Large intestine (tissue), 3 donors: ENCODE results near the gene MAST4. TPM values are rescaled to one million over a fixed set of nuclear protein-coding genes. Genes with fewer than 3 reads are reported as not detected.

ENCODE experiments used
- DNase-seq, 2 donors: peaks; one replicate each; pipeline versions ENCODE4 v3.0.0 to v3.0.0-alpha.2; 2013
- H3K27ac ChIP-seq: one replicate; pipeline ENCODE4 v1.5.1; 2013; ENCODE audit warnings: low read length
- H3K27me3 ChIP-seq: 2 replicates; pipeline ENCODE4 v1.6.1; 2013; ENCODE audit warnings: low read length; ENCODE audit not compliant: control insufficient read depth, insufficient read depth
- H3K36me3 ChIP-seq: 2 replicates; pipeline ENCODE4 v1.6.1; 2013; ENCODE audit warnings: low read length; ENCODE audit not compliant: control insufficient read depth, insufficient read depth
- H3K4me1 ChIP-seq: one replicate; pipeline ENCODE4 v1.6.1; 2013; ENCODE audit warnings: low read length; ENCODE audit not compliant: control insufficient read depth, insufficient read depth
- H3K4me3 ChIP-seq: one replicate; pipeline ENCODE4 v1.5.1; 2013; ENCODE audit warnings: low read length
- H3K9me3 ChIP-seq: one replicate; pipeline ENCODE4 v1.6.1; 2013; ENCODE audit warnings: mild to moderate bottlenecking, low read depth, low read length, moderate library complexity; ENCODE audit not compliant: control insufficient read depth
- WGBS: methylation state at CpG from one replicate; pipeline ENCODE4 v1.1.5; 2013; ENCODE audit warnings: low lambda C conversion rate; ENCODE audit not compliant: insufficient coverage; 5-methylcytosine and 5-hydroxymethylcytosine counted together
- polyA plus RNA-seq: library from polyadenylated mRNA; unstranded; fragments of 120-200 nt; gene quantifications from one replicate; pipeline ENCODE4 v1.2.1, GENCODE V29; 2013

MAST4 gene
- polyA plus RNA-seq, 1 donor = 14.8 TPM

GRCh38 chr5:67021031-67021430 lies 424.8 kb downstream of the MAST4 start:
- peaks cover 8% of the 10 kb centered on the region for H3K4me1 ChIP-seq
- no CpG with 5 or more reads among the region's 1 CpG for WGBS
- H3K27me3 ChIP-seq = no peaks in the 10 kb centered on the region
- H3K4me3 ChIP-seq = no peak overlapping the region
- no peaks in the 10 kb centered on the region for H3K9me3 ChIP-seq
- H3K36me3 ChIP-seq = no peaks in the 10 kb centered on the region
- no peak for DNase-seq
- H3K27ac ChIP-seq = no peak overlapping the region

GRCh38 chr5:67021521-67021920 lies 425.3 kb downstream of the MAST4 start:
- no peaks in the 10 kb centered on the region for H3K27me3 ChIP-seq
- H3K27ac ChIP-seq = no peak overlapping the region

GRCh38 chr5:67021962-67022361 lies 425.8 kb downstream of the MAST4 start:
- Histone ChIP-seq H3K27ac (no peak overlapping the region), H3K36me3 (no peaks in the 10 kb centered on the region), H3K4me1 (peaks cover 11% of the 10 kb centered on the region), H3K9me3 (no peaks in the 10 kb centered on the region), H3K4me3 (no peak overlapping the region), H3K27me3 (no peaks in the 10 kb centered on the region)
- no CpG with 5 or more reads among the region's 3 CpGs for WGBS
- no peak for DNase-seq

More at GRCh38 chr5:67021521-67021920, 425.3 kb downstream of the MAST4 start:
- no peak for DNase-seq
- Histone ChIP-seq H3K36me3 (no peaks in the 10 kb centered on the region), H3K9me3 (no peaks in the 10 kb centered on the region), H3K4me1 (peaks cover 11% of the 10 kb centered on the region), H3K4me3 (no peak overlapping the region)

- H3K4me1 ChIP-seq = peaks cover 22% of the 10 kb centered on the region
- H3K27ac ChIP-seq = peak overlapping the region; percentile 60
- peak in 1 of 2 donors; percentile 61 for DNase-seq
- no peaks in the 10 kb centered on the region for H3K9me3 ChIP-seq
- WGBS = no CpG with 5 or more reads among the region's 2 CpGs
- no peaks in the 10 kb centered on the region for H3K27me3 ChIP-seq
- no peak overlapping the region for H3K4me3 ChIP-seq
- H3K36me3 ChIP-seq = no peaks in the 10 kb centered on the region
Observed at GRCh38 chr5:67025457-67025856, 429.3 kb downstream of the MAST4 start.

GRCh38 chr5:67026278-67026677 lies 430.1 kb downstream of the MAST4 start:
- no CpG with 5 or more reads among the region's 1 CpG for WGBS
- H3K4me1 ChIP-seq = peaks cover 22% of the 10 kb centered on the region
- no peak overlapping the region for H3K4me3 ChIP-seq
- no peaks in the 10 kb centered on the region for H3K9me3 ChIP-seq
- peak overlapping the region; percentile 60 for H3K27ac ChIP-seq
- no peaks in the 10 kb centered on the region for H3K27me3 ChIP-seq
- no peaks in the 10 kb centered on the region for H3K36me3 ChIP-seq
- DNase-seq = no peak

GRCh38 chr5:67027171-67027570 lies 431.0 kb downstream of the MAST4 start:
- Histone ChIP-seq H3K36me3 (no peaks in the 10 kb centered on the region), H3K27me3 (no peaks in the 10 kb centered on the region), H3K27ac (no peak overlapping the region), H3K4me3 (no peak overlapping the region), H3K9me3 (no peaks in the 10 kb centered on the region), H3K4me1 (peaks cover 22% of the 10 kb centered on the region)
- WGBS = no CpG with 5 or more reads among the region's 2 CpGs
- DNase-seq = no peak

- peaks cover 28% of the 10 kb centered on the region for H3K4me1 ChIP-seq
- WGBS = no CpG with 5 or more reads among the region's 4 CpGs
- peak overlapping the region; percentile 51 for H3K27ac ChIP-seq
- no peaks in the 10 kb centered on the region for H3K36me3 ChIP-seq
- H3K27me3 ChIP-seq = no peaks in the 10 kb centered on the region
- DNase-seq = no peak
- H3K9me3 ChIP-seq = no peaks in the 10 kb centered on the region
- no peak overlapping the region for H3K4me3 ChIP-seq
Observed at GRCh38 chr5:67028371-67028770, 432.2 kb downstream of the MAST4 start.

- H3K4me1 ChIP-seq = peaks cover 30% of the 10 kb centered on the region
- no peaks in the 10 kb centered on the region for H3K27me3 ChIP-seq
- peak overlapping the region; percentile 51 for H3K27ac ChIP-seq
- H3K36me3 ChIP-seq = no peaks in the 10 kb centered on the region
- WGBS = no CpG with 5 or more reads among the region's 4 CpGs
- no peak overlapping the region for H3K4me3 ChIP-seq
- peak in 1 of 2 donors; percentile 73 for DNase-seq
- H3K9me3 ChIP-seq = no peaks in the 10 kb centered on the region
Observed at GRCh38 chr5:67028941-67029340, 432.7 kb downstream of the MAST4 start.

- no peaks in the 10 kb centered on the region for H3K9me3 ChIP-seq
- peaks cover 33% of the 10 kb centered on the region for H3K4me1 ChIP-seq
- H3K27me3 ChIP-seq = no peaks in the 10 kb centered on the region
- no peak overlapping the region for H3K4me3 ChIP-seq
- no peaks in the 10 kb centered on the region for H3K36me3 ChIP-seq
- peak overlapping the region; percentile 51 for H3K27ac ChIP-seq
- no peak for DNase-seq
Observed at GRCh38 chr5:67029481-67029880, 433.3 kb downstream of the MAST4 start.

- Histone ChIP-seq H3K36me3 (no peaks in the 10 kb centered on the region), H3K27me3 (no peaks in the 10 kb centered on the region), H3K4me1 (peaks cover 37% of the 10 kb centered on the region), H3K9me3 (no peaks in the 10 kb centered on the region), H3K27ac (no peak overlapping the region), H3K4me3 (no peak overlapping the region)
- no peak for DNase-seq
- WGBS = no CpG with 5 or more reads among the region's 2 CpGs
Observed at GRCh38 chr5:67030289-67031056, 434.3 kb downstream of the MAST4 start.

- no peaks in the 10 kb centered on the region for H3K36me3 ChIP-seq
- H3K4me3 ChIP-seq = no peak overlapping the region
- peaks cover 32% of the 10 kb centered on the region for H3K4me1 ChIP-seq
- H3K27me3 ChIP-seq = no peaks in the 10 kb centered on the region
- DNase-seq = no peak
- WGBS = no CpG with 5 or more reads among the region's 3 CpGs
- no peak overlapping the region for H3K27ac ChIP-seq
- no peaks in the 10 kb centered on the region for H3K9me3 ChIP-seq
Observed at GRCh38 chr5:67031057-67031443, 434.9 kb downstream of the MAST4 start.
